HG03066 (cell line): ENCODE results near the gene ERCC6L2.

Experiments
- ATAC-seq: cut with Tn5 transposase; IDR thresholded peaks from one replicate; pipeline ENCODE4 v1.9.1; 2021; ENCODE audit warnings: low read depth; ENCODE audit not compliant: unreplicated experiment

ERCC6L2 gene

DNA sequence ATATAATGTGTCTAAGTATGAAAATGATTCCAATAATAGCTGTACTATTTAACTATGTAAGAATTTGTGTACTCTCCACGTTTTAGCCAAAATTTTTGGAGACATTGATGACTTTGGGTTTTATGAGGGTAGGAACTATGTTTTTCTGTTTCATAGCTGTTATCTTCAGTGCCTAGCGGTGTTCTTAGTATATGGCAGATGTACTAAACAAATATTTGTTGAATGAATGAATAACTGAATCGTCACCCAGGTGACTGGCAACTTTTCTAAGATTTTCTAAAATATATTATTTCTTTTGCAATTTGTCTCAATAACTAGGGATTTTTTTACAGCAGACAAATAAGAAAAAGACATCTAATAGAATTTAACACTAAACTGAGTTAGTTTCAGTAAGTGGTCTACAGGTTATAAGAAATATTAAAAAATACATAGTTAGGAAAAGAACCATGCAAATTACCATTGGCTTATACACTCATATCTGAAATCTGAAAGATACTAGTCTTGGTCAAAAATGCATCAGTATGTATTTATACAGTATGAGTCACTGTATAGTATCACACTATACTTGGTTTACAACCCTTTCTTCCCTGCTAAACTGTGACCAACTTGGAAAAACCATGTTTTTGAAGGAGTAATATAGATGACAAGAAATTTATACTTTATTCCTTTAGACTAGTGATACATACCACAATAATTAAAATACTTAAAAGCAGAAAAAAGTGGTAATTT is 10.5 kb upstream of the ERCC6L2 start:
- ATAC-seq, result no peak

- no peak for ATAC-seq
Observed at GRCh38 chr9:95870352-95870751, 5.1 kb upstream of the ERCC6L2 start.

GRCh38 chr9:95870906-95871305 is 4.6 kb upstream of the ERCC6L2 start:
- ATAC-seq, result no peak

DNA sequence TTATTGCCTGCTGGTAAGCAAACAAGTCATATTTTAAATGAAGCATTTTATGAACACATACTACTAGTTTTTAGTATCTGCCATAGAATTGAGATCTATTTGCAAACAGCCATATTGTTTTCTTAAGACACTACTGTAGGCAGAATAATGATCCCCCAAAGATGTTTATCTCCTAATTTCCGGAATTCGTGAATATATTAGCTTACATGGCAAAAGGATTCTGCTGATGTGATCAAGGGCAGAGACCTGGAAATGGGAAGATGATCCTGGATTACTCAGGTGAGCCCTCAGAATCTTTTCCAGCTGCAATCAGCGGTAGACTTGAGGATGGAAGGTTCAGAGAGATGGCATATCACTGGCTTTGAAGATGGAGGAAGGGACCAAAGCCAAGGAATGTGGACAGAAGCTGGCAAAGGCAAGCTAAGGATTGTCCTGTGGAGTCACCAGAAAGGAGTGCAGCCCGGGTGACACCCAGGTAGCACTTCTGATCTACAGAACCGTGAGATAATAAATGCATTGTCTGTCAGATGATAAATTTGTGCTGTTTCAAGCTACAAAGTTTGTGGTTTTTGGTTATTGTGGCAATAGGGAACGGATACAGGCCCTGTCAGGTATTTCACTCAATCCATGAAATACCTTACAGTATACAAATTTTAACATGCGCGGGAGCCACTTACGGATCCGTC is 1.0 kb upstream of the ERCC6L2 start:
- ATAC-seq, result no peak

- no peak for ATAC-seq
Observed at GRCh38 chr9:95874989-95875304, 544 bp upstream of the ERCC6L2 start.

GRCh38 chr9:95876138-95876444 is 600 bp downstream of the ERCC6L2 start:
- peak; percentile 12 for ATAC-seq

DNA sequence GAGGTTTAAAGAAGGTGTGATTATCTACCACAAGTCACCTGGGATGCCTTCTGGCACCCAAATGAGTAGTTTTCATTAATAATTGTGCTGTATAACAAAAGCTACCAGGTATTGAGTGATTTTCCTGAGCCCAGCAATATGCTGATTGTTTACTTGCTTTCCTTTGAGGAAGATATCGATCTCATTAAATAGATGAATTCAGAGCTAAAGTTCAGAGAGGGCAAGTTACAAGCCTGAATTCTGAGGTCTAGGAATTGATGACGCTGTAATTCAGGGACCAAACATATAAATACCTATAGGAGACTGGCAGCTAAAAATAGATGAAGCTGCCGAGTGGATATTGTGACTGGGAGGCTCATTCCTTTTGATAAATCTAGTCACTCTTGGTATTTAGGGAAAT is 1.1 kb downstream of the ERCC6L2 start:
- ATAC-seq, result no peak

GRCh38 chr9:95877984-95878383 is 2.5 kb downstream of the ERCC6L2 start:
- ATAC-seq, result no peak

DNA sequence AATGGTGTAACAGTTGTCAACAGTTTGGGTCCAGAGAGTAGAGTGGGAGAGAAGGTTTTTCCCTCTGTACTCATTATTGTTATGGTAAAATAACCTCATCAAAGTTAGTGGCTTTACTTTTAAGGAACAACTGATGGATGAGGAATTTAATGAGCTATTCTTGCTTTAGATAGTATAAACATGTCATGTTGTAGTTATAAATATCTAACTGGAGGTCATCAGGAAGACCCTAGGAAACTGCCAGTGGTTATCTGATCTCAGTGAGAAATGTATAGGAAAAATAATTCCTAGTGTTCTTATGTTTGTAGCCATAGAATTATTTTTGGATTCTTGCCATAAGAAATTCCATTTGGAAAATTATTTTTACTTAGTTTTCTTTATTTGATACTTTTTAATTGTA is 4.1 kb downstream of the ERCC6L2 start:
- no peak for ATAC-seq

- ATAC-seq, result no peak
Observed at GRCh38 chr9:95880021-95880690, 4.7 kb downstream of the ERCC6L2 start.

DNA sequence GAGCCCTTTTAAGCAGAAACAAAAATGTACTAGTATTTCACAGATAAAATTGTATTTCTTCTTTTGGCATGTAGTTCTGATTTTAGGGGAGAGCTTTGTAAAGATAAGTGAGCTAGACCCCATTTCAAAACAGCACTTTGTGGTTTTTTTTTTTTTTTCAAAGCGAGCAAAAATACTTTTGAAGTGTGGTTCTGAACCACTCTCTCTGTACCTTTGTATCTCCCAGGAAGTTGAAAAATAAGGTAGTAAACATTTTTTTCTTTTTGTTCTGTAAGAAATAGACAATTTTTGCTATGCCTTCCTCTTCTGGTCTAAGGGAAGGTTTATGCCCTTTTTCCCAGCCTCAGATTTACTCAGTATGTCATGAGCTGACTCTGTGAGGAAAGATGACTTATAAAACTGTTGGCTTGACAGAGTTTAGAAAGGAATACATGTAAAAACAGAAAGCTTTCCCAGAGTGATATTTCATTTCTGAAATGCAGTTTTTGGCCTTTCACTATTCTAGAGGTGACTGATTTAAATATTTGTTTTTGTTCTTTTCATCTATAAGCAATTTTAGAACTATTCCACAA is 12.5 kb downstream of the ERCC6L2 start:
- no peak for ATAC-seq

DNA sequence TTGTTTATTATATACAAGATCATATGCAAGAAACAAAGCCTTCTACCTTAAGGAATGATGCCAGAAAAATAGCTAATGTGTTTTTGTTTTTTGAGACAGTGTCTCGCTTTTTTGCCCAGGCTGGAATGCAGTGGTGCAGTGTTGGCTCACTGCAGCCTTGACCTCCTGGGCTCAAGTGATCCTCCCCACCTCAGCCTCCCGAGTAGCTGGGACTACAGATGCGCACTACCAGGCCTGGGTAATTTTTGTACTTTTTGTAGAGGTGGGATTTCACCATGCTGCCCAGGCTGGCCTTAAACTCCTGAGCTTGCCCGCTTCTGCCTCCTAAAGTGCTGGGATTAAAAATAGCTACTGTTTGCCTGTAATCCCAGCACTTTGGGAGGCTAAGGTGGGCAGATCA is 15.1 kb downstream of the ERCC6L2 start:
- no peak for ATAC-seq

GRCh38 chr9:95891067-95891671 is 15.7 kb downstream of the ERCC6L2 start:
- ATAC-seq, result no peak

GRCh38 chr9:95892690-95893089 is 17.2 kb downstream of the ERCC6L2 start:
- no peak for ATAC-seq

GRCh38 chr9:95896580-95896979 is 21.1 kb downstream of the ERCC6L2 start:
- ATAC-seq, result no peak

GRCh38 chr9:95901506-95901905 is 26.0 kb downstream of the ERCC6L2 start:
- ATAC-seq, result no peak

DNA sequence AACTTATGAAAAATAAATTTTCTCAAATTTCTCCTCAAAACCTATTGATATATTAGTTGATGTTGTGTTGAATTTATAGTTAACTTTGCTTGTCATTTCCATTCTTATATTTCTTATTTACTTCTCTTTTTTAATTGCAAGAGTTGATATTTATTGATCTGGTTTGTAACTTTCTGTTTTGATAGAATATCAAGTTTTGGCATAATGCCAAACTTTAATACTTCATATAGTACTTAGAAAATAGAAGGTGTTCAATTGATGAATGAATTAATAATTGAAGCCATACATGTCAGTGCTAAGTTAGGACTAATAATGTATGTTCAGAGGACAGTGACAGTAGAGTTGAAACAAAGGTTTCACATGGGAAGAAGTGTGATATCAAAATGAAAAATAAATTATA is 27.9 kb downstream of the ERCC6L2 start:
- ATAC-seq, result no peak

- ATAC-seq, result no peak
Observed at GRCh38 chr9:95907794-95908193, 32.3 kb downstream of the ERCC6L2 start.

GRCh38 chr9:95910023-95910707 is 34.7 kb downstream of the ERCC6L2 start:
- no peak for ATAC-seq

GRCh38 chr9:95910770-95911340 is 35.4 kb downstream of the ERCC6L2 start:
- no peak for ATAC-seq
